Right lobe of liver (tissue), 4 donors: ENCODE results near the gene CAMKMT.

Source experiments
- CTCF ChIP-seq, 4 donors: fragments of 200-600 bp in 3 of 4; fragments of 450-650 bp in 1 of 4; IDR thresholded peaks; one replicate each; pipeline versions ENCODE4 v1.5.1 to v1.8.0; 2016 to 2022; ENCODE audit warnings: antibody characterized with exemption in 4 of 4, mild to moderate bottlenecking in 2 of 4
- POLR2A ChIP-seq: fragments of 450-650 bp; IDR thresholded peaks from one replicate; pipeline ENCODE4 v1.6.1; 2017; ENCODE audit warnings: antibody characterized with exemption, mild to moderate bottlenecking
- donor health status: DM: no; HTN: no; CAD: no.
- donor health status: DM: no; HTN: no; CAD: no.
- donor health status: DM: no; HTN: yes; CAD: no.

- TF ChIP-seq CTCF (IDR thresholded peaks at IDR 0.05) (no peak), POLR2A (no peak)
Observed at GRCh38 chr2:44663471-44664073, 301.8 kb downstream of the CAMKMT start.
